Measurements from ENCODE around the gene IL18BP.

The IL18BP gene

DNA sequence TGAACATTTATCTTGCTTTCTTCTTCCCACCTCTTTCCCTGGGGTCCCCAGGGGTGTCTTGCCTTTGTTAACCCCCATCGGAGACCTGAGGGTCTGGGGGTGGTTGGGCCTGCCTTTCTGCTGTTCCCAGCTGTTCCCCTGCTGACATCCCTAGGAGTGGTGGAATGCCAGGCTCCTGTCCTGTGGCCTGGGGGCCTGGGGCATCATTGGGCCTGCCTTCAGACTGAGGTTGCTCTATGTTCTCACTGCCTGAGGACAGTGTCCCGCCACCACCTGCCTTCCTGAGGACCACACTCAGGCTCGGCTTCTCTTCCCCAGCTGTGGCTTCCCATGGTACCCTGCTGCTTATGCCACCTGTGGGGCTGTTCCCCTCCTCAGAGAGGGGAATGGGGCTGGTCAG lies 1.1 kb upstream of the IL18BP start:
- DNase-seq, result no peak

DNA sequence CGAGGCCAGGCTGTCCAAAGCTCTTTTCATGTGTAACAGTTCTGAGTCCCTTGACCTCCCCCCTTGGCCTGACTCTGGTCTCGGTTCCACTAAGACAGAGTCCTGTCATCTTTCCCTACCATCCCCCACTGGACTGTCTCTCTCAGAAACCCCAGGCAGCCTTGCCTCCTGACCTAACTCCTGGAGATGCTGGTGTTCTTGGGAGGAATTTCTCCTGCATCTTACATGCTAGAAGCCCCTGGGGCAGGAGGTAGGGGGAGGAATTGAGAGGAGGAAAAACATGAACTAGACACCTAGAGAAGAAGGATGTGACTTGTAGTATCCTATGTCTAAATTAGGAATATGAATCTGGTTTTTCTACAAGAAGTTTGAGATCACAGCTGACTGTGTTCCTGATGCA lies 648 bp upstream of the IL18BP start:
- DNase-seq, result no peak

- DNase-seq, result no peak
Measured at GRCh38 chr11:71999362-71999761, 653 bp downstream of the IL18BP start.

GRCh38 chr11:71999798-72000197 lies 1.1 kb downstream of the IL18BP start:
- DNase-seq, result no peak

GRCh38 chr11:72000202-72000867 lies 1.6 kb downstream of the IL18BP start:
- no peak for DNase-seq

DNA sequence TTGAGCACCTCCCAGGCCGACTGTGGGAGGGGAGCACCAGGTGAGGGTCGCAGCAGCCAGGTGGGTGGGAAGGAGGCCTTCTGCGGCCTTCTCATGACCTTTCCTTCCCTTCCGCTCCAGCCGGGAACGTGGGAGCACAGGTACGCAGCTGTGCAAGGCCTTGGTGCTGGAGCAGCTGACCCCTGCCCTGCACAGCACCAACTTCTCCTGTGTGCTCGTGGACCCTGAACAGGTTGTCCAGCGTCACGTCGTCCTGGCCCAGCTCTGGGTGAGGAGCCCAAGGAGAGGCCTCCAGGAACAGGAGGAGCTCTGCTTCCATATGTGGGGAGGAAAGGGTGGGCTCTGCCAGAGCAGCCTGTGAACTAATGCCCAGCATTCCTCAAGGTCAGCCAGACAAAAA lies 2.6 kb downstream of the IL18BP start:
- DNase-seq, result no peak

- no peak for DNase-seq
Measured at GRCh38 chr11:72001834-72002591, 3.3 kb downstream of the IL18BP start.

- DNase-seq, result no peak
Measured at GRCh38 chr11:72002841-72003775, 4.4 kb downstream of the IL18BP start.

GRCh38 chr11:72003776-72004171 lies 5.1 kb downstream of the IL18BP start:
- no peak for DNase-seq

- no peak for DNase-seq
Measured at GRCh38 chr11:72004515-72005346, 6.0 kb downstream of the IL18BP start.

DNA sequence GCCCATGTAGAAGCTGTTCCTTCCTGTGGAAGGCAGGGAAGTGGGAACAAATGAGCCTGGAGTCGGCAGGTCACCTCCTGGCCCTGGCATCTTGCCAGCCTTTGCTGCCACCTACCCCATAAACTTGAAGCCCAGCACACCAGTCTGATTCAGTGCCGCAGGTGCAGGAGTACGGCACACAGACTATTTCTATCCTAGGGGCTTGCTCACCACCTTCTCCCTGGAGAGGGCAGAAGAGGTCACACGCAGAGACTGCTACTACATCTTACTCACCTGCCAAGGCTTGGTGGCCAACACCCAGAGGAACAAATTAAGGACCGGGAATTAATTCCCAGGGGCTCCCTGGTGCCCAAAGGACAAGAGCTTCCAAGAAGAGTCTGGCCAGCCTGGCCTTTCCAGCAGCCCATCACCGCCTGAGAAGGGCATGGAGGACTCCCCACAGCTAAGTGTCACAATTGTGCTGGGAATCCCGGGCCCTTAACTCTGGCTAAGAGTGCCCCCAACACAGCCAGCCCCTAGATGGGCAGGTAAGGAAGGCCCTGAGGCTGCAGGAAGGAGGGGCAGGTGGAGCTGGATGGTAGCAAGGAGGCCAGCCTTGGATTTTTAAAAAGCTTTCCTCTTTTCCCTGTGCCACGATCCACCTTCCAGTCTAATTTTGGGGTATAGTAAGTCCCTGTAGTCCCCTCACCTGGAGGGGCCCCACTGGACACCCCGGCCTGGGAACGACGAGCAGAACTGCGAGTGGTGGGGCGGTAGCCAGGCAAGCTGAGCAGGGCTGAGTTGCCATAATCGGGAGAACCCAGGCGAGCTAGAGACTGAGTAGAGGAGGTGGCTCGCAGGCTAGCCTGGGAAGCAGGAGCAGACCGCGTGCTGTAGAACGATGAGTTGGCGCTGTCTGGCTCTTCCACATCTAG lies 6.9 kb downstream of the IL18BP start:
- no peak for DNase-seq

DNA sequence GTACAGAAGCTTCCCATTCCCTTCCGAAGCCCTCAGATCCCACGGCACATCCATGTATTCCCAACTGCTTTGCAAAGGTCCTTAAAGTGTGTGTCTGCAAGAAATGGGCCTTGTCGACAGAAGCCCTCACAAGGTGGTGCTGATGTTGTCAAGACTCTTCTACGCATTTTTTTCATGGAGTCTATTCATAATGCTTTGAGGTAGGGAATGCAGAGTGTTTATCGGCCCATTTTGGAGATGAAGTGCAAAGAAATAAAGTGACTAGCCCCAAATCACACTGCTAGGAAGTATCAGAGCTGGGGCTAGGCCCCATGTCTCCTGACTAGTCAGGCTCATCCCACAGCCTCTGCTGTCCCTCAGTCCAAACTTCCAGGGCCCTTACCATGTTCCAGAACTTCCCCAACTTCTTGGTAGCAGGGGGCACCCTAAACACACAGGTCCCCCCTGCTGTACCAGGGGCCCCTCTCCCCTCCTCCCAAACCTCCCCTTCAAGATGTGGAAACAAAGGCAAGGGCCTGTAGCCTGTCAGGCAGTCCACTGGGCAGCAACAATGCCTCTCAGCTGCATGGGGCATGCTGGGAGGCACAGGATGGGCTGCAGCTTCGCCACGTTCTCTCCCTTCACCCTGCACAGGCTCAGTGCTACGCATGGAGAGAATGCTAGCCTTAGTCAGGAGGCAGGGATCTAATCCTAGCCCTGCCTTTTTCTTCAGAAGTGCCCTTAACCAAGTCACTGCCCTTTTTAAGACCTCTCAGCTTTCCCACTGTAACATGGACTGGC lies 7.8 kb downstream of the IL18BP start:
- no peak for DNase-seq

DNA sequence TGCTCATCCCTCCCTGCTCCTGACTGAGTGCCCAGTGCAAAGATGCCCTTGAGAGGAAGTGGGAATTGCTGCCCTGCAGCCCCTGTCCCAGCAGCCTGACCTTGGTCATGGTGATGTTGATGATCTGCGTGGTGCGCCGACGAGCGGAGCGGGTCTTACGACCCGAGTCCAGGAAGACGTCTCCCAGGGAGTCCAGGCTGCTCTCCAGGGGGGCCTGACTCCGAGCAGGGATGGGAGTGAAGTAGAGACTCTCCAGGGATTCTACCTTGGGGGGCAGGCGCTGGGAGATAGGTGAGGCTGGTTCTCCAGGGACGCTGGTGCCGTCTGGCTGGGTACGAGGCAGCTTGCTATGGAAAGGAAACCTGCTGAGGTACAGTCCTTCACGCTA lies 8.4 kb downstream of the IL18BP start:
- no peak for DNase-seq

DNA sequence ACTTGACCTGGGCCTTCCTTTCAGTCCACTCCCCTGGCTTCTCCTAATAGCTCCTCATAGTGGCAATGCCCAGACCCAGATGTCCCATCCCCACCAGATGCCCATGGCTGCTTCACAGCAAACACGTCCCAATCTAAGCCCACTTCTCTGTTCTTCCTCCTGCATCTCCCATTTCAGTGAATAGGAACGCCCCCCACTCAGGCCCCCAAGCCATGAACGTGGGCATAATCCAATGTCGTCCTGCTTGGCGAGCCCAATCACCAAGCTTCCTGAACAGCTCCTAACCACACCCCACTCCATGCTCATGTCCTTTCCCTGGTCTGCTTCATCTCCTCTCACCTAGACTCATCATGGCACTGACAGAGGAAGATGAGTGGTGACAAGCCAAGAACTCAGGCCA lies 8.9 kb downstream of the IL18BP start:
- no peak for DNase-seq

DNA sequence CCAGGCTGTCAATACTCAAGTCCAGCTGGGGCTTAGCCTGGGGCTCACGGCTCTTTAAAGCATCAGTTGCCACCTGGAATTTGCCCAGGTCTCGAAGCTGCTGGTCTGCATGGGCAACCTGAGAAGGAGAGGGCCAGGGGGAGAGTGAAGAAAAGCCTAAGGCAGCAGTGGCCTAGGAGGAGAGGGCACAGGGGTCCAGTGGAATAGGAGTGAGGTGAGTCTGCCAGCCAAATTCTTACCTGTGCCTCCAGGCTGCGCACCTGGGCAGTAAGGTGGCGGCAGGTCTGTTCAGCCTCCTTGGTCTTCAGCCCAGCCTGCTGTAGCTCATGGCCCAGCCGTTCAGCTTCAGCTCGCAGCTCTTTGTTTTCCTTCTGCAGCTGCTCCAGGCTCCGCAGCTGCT lies 10.0 kb downstream of the IL18BP start:
- no peak for DNase-seq

DNA sequence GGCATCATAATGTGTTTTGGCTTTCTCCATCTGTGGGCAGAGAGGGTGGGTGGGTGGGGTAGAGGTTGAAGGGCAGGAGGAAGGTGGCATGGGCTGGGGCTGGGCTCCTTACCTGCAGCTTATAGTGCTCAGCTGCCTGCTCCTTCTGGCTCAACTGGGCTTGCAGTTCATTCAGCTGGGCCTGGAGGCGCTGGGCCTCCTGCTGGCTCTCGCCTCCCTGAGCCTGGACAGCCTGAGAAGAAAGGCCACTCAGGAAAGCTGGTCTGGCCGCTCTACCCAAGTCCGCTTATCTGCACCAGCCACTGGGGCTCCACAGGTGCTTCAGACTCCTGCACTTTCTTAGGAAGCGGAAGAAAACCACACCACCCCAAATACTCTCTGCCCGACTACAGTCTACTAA lies 10.4 kb downstream of the IL18BP start:
- DNase-seq, result no peak

- DNase-seq, result no peak
Measured at GRCh38 chr11:72010529-72011233, 12.0 kb downstream of the IL18BP start.

- DNase-seq, result no peak
Measured at GRCh38 chr11:72012091-72012630, 13.5 kb downstream of the IL18BP start.

- no peak for DNase-seq
Measured at GRCh38 chr11:72012897-72013721, 14.4 kb downstream of the IL18BP start.
